Ishikawa (cell line): ENCODE data around the gene SPHK2.

Source experiments
- CEBPB ChIP-seq: IDR thresholded peaks from 2 replicates; pipeline ENCODE4 v1.6.1; 2012
- CREB1 ChIP-seq: IDR thresholded peaks from 2 replicates; pipeline ENCODE4 v1.6.1; 2012; ENCODE audit warnings: low read depth
- EGR1 ChIP-seq: IDR thresholded peaks from 2 replicates; pipeline ENCODE4 v1.6.1; 2012
- EP300 ChIP-seq: IDR thresholded peaks from 2 replicates; pipeline ENCODE4 v1.6.1; 2012; ENCODE audit warnings: borderline replicate concordance
- FOXM1 ChIP-seq: IDR thresholded peaks from 2 replicates; pipeline ENCODE4 v1.6.1; 2012; ENCODE audit warnings: low read depth, borderline replicate concordance
- MAX ChIP-seq: IDR thresholded peaks from 2 replicates; pipeline ENCODE4 v1.6.1; 2012
- NFIC ChIP-seq: IDR thresholded peaks from 2 replicates; pipeline ENCODE4 v1.6.1; 2012
- RAD21 ChIP-seq: IDR thresholded peaks from 2 replicates; pipeline ENCODE4 v1.6.1; 2012; ENCODE audit warnings: low read depth
- REST ChIP-seq: IDR thresholded peaks from 2 replicates; pipeline ENCODE4 v1.6.1; 2012; ENCODE audit warnings: low read depth, mild to moderate bottlenecking
- TAF1 ChIP-seq: IDR thresholded peaks from 2 replicates; pipeline ENCODE4 v1.6.1; 2012; ENCODE audit warnings: low read depth, mild to moderate bottlenecking
- TCF12 ChIP-seq: IDR thresholded peaks from 2 replicates; pipeline ENCODE4 v1.6.1; 2012; ENCODE audit warnings: low read depth
- TEAD4 ChIP-seq: IDR thresholded peaks from 2 replicates; pipeline ENCODE4 v1.6.1; 2012
- USF1 ChIP-seq: IDR thresholded peaks from 2 replicates; pipeline ENCODE4 v1.6.1; 2012
- YY1 ChIP-seq: IDR thresholded peaks from 2 replicates; pipeline ENCODE4 v1.6.1; 2012; ENCODE audit warnings: low read depth
- ZBTB7A ChIP-seq: IDR thresholded peaks from 2 replicates; pipeline ENCODE4 v1.6.1; 2012; ENCODE audit warnings: low read depth

SPHK2 gene

GRCh38 chr19:48603001-48603400 is 16.3 kb upstream of the SPHK2 start:
- TF ChIP-seq TCF12 (no peak), USF1 (no peak), CEBPB (no peak), FOXM1 (no peak), CREB1 (no peak), REST (no peak), YY1 (no peak), EP300 (no peak), RAD21 (no peak), TEAD4 (no peak), NFIC (no peak), MAX (no peak), EGR1 (no peak), ZBTB7A (no peak), TAF1 (no peak)

- no peak for TF ChIP-seq FOXM1
- no peak for TF ChIP-seq TEAD4
- TF ChIP-seq TAF1, result no peak
- TF ChIP-seq NFIC, result no peak
- no peak for TF ChIP-seq EGR1
- TF ChIP-seq EP300, result no peak
- TF ChIP-seq YY1, result no peak
- no peak for TF ChIP-seq CREB1
- no peak for TF ChIP-seq MAX
- no peak for TF ChIP-seq REST
- TF ChIP-seq CEBPB, result no peak
- TF ChIP-seq RAD21, result no peak
- no peak for TF ChIP-seq USF1
- TF ChIP-seq ZBTB7A, result no peak
- no peak for TF ChIP-seq TCF12
Measured at GRCh38 chr19:48603449-48603848, 15.9 kb upstream of the SPHK2 start.

GRCh38 chr19:48603850-48604249 is 15.5 kb upstream of the SPHK2 start:
- TF ChIP-seq CREB1, result no peak

GRCh38 chr19:48606463-48607358 is 12.6 kb upstream of the SPHK2 start, which contains the start of gene SPACA4:
Gene SPACA4, plus strand, starts transcription at chr19:48606742. Its CDS starts 237 bp downstream, at chr19:48606979.
- no peak for TF ChIP-seq MAX
- TF ChIP-seq FOXM1, result no peak
- TF ChIP-seq YY1, result no peak
- TF ChIP-seq CEBPB, result no peak
- no peak for TF ChIP-seq NFIC
- no peak for TF ChIP-seq CREB1
- no peak for TF ChIP-seq USF1
- TF ChIP-seq TCF12, result no peak
- no peak for TF ChIP-seq RAD21
- no peak for TF ChIP-seq TEAD4
- no peak for TF ChIP-seq TAF1
- no peak for TF ChIP-seq EGR1
- TF ChIP-seq EP300, result no peak
- no peak for TF ChIP-seq ZBTB7A
- no peak for TF ChIP-seq REST
